Cardiac fibroblast (primary cell): Measurements from ENCODE around the gene RNF126.
"Not testable (repeated sequence)": the region's sequence is repeated elsewhere in the genome, so short reads cannot be mapped to it uniquely, and the experiment has no call there.

Experiments used
- DNase-seq, 2 donors: peaks; one replicate each; pipeline versions ENCODE4 v3.0.0 to v3.0.0-alpha.2; 2010; ENCODE audit warnings: low read depth in 2 of 2
- H3K4me3 ChIP-seq, 2 donors: replicated peaks in 1 of 2; 1 replicate in 1 of 2; 2 replicates in 1 of 2; pipeline ENCODE4 v1.5.1; 2011; ENCODE audit warnings: low read depth in 2 of 2, low read length in 2 of 2, mild to moderate bottlenecking in 2 of 2, moderate library complexity in 1 of 2
- TF ChIP-seq, protein P1 (sequence below): IDR thresholded peaks from one replicate; pipeline ENCODE4 v1.5.1; 2011; ENCODE audit warnings: low read depth, mild to moderate bottlenecking, low read length, inconsistent platforms

The RNF126 gene

GRCh38 chr19:704447-704741 is 41.4 kb upstream of the RNF126 start:
- TF ChIP-seq, protein P1, sequence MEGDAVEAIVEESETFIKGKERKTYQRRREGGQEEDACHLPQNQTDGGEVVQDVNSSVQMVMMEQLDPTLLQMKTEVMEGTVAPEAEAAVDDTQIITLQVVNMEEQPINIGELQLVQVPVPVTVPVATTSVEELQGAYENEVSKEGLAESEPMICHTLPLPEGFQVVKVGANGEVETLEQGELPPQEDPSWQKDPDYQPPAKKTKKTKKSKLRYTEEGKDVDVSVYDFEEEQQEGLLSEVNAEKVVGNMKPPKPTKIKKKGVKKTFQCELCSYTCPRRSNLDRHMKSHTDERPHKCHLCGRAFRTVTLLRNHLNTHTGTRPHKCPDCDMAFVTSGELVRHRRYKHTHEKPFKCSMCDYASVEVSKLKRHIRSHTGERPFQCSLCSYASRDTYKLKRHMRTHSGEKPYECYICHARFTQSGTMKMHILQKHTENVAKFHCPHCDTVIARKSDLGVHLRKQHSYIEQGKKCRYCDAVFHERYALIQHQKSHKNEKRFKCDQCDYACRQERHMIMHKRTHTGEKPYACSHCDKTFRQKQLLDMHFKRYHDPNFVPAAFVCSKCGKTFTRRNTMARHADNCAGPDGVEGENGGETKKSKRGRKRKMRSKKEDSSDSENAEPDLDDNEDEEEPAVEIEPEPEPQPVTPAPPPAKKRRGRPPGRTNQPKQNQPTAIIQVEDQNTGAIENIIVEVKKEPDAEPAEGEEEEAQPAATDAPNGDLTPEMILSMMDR, result no peak
- no peak for DNase-seq
- no peak overlapping the region for H3K4me3 ChIP-seq

GRCh38 chr19:703651-704446 is 40.8 kb upstream of the RNF126 start:
- TF ChIP-seq, protein P1, result no peak
- peak overlapping the region in 1 of 2 donors; percentile 8 for H3K4me3 ChIP-seq
- DNase-seq, result peak; percentile 51 to 82

DNA sequence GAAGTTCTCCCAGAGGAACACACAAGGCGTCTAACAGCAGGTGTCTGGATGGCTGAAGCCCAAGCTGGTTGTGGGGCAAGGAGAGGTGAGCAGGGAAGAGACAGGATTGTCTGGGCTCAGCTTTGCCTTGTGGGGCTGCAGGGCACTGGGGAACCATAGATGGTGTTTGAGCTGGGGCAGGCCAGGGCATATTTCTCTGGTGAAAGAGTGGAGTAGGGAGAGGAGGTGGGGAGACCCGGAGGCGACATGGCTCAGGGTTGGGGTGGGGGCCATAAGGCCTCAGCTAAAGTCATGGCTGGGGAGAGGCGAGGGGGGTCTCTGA is 40.3 kb upstream of the RNF126 start:
- H3K4me3 ChIP-seq, result peak overlapping the region in 1 of 2 donors; percentile 8
- TF ChIP-seq, protein P1, result no peak
- no peak for DNase-seq

DNA sequence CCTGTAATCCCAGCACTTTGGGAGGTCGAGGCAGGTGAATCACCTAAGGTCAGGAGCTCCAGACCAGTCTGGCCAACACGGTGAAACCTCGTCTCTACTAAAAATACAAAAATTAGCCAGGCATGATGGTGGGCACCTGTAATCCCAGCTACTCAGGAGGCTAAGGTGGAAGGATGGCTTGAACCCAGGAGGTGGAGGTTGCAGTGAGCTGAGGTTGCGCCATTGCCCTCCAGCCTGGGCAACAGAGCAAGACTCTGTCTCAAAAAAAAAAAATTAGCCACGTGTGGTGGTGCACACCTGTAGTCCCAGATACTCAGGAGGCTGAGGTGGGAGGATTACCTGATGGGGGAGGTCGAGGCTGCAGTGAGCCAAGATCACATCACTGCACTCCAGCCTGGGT is 39.8 kb upstream of the RNF126 start:
- not testable (repeated sequence) for H3K4me3 ChIP-seq, DNase-seq

DNA sequence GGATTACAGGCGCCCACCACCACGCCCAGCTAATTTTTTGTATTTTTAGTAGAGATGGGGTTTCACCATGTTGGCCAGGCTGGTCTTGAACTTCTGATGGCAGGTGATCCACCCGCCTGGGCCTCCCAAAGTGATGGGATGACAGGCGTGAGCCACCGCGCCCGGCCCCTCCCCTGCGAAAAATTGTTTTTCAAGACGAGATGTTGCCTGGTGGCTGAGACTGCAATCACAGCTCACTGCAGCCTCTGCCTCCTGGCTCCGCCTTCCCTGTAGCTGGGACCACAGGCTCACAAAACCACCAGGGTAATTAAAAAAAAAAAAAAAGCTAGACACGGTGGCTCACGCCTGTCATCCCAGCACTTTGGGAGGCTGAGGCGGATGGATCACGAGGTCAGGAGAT is 36.9 kb upstream of the RNF126 start:
- DNase-seq, H3K4me3 ChIP-seq: not testable (repeated sequence)

DNA sequence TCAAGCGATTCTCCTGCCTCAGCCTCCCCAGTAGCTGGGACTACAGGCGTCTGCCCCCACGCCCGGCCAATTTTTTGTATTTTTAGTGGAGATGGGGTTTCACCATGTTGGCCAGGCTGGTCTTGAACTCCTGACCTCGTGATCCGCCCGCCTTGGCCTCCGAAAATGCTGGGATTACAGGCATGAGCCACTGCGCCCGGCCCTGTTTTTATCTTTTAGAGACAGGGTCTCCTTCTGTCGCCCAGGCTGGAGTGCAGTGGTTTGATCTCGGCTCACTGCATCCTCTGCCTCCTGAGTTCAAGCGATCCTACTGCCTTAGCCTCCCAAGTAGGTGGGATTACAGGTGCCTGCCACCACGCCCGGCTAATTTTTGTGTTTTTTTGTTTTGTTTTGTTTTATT is 35.5 kb upstream of the RNF126 start:
- H3K4me3 ChIP-seq, DNase-seq: not testable (repeated sequence)

DNA sequence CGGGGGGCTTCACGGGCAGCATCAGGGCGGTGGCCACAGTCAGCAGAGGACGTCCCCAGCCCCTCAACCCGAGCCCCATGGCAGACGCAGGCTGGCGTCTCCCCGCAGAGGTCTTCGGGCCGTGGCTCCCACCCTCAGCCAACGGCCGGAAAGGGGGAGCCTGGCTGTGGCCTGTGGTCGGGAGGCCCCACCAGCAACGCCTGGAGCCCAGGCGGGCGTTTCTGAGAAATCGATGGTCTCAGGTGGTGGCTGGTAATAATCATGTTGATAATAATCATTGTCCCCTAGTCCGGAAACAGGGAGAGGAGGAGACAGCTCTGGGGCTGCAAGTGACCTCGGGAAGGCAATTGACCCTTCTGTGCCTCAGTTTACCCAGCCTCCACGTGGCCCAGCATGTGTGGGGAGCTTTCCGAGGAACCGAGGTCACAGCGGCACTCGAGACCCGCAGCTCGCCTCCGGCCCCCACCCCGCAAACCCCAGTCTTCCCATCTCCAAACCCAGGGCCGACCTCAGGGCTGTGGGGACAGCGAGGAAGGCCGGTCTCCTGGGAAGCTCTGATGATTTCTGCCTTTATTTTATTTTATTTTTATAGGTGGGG is 32.4 kb upstream of the RNF126 start, which contains the start of gene PRSS57:
PRSS57 (minus strand) TSS at position 101 of the 598 bp plus-strand sequence; CDS start at position 79, 22 bp downstream.
- DNase-seq, result no peak
- TF ChIP-seq, protein P1, result no peak
- no peak within 1 kb of the TSS for H3K4me3 ChIP-seq

GRCh38 chr19:694481-695351 is 31.7 kb upstream of the RNF126 start:
- DNase-seq, result no peak
- H3K4me3 ChIP-seq, result no peak overlapping the region
- TF ChIP-seq, protein P1, result no peak
